GM18511 (cell line): Measurements from ENCODE around the gene FRS2.
"Not testable (repeated sequence)": the region's sequence is repeated elsewhere in the genome, so short reads cannot be mapped to it uniquely, and the experiment has no call there.

Experiments
- ATAC-seq: cut with Tn5 transposase; IDR thresholded peaks from one replicate; pipeline ENCODE4 v1.9.1; 2021; ENCODE audit warnings: mild to moderate bottlenecking, moderate library complexity; ENCODE audit not compliant: unreplicated experiment

FRS2 gene

DNA sequence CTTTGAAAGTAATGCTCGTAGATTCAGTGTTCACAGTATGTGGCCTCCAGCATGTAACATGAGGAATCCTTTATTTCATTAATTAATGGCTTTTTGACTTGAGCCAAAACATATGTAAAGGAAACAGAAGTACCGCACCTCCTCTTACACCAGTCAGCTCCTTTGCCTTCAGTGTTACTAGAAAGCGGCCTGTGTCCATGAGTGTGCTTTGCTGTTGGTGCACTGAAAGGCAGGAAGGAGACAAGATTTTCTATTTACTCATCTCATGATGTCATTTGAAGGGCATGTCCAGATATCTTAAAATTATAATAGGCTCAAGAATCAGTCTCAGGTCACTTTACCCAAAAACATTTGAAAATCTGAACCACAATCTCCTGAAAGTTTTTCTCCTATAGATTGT, 105.2 kb downstream of the FRS2 start:
- ATAC-seq = no peak

- ATAC-seq = no peak
These were observed 108.1 kb downstream of the FRS2 start for GRCh38 chr12:69578283-69578682.

- ATAC-seq = no peak
These were observed 108.8 kb downstream of the FRS2 start for GRCh38 chr12:69579029-69579428.

GRCh38 chr12:69580074-69580473, 109.9 kb downstream of the FRS2 start:
- ATAC-seq = no peak

DNA sequence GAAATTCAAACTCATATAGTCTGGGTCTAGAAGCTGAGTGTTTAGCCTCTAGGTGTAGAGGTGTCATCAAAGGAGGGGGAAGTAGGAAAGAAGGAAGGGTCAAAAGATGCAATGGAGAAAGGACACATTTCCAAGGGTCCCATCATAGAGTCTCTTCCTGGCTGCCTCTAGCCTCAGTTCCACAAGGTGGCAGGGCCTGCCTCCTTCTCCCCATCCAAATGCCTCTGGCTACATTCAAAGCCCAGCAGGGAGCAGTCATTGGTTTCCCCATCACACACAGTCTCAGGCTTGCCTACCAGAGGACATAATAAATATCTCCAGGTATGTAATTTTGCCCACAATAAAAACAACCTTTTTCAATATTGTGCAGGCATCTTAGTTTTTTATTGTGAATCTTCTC, 113.0 kb downstream of the FRS2 start:
- ATAC-seq = no peak

GRCh38 chr12:69585189-69586062, 115.2 kb downstream of the FRS2 start, which contains the start of gene CCT2:
Gene CCT2, plus strand, starts transcription at chr12:69585459. Its CDS starts 63 bp downstream, at chr12:69585522.
- peak; percentile 98 for ATAC-seq

DNA sequence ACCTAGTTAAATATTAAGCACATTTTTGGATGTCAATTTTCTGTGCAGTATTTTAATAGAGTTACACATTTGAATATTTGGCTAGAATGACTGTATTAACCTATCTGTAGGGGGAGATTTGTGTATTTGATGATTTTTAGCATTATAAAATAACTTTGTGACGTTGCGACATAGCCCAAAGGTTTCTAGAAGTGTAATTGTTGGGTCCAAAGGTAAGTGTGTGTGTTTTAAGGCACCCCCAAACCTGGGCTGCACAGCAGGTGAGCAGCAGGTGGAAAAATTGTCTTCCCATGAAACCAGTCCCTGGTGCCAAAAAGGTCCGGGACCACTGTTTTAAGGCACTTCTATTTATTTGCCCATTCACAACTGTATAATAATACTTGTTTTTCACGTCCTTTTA, 118.3 kb downstream of the FRS2 start:
- ATAC-seq = no peak

DNA sequence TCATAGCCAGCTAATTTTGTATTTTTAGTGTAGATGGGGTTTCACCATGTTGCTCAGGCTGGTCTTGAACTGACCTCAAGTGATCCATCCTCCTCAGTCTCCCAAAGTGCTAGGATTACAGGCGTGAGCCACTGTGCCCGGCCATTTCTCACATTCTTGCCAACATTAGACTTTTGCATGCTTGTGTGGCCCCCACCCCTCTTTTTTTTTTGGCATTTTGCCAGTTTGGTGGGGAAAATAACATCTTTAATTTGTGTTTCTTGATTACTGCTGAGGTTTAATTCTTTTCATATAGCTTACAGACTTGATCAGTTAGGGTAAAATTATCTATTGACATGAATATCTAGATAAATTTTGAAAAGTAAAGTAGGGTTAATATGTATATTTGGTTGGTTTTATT, 118.9 kb downstream of the FRS2 start:
- no peak for ATAC-seq

DNA sequence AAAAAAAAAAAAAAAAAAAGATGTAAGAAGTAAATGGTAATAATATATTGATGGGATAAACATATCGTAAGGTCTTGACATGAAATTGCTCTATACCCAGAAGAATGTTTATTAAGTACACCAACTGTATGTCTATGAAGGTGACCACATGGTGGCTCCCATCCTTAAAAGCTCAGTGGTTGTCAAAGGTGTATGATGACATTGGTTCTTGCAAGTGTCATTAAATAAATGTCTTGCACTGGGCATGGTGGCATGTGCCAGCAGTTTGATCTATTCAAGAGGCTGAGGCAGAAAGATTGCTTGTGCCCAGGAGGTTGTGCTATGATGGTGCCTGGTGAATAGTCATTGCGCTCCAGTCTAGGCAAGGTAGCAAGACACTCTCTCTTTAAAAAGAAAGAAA, 125.5 kb downstream of the FRS2 start:
- ATAC-seq = no peak

- ATAC-seq = no peak
These were observed 128.1 kb downstream of the FRS2 start for GRCh38 chr12:69598174-69598753.

GRCh38 chr12:69600804-69601203, 130.6 kb downstream of the FRS2 start:
- no peak for ATAC-seq

GRCh38 chr12:69601962-69602685, 131.9 kb downstream of the FRS2 start:
- no peak for ATAC-seq

- no peak for ATAC-seq
These were observed 132.8 kb downstream of the FRS2 start for GRCh38 chr12:69602954-69603353.

GRCh38 chr12:69603556-69603955, 133.4 kb downstream of the FRS2 start:
- not testable (repeated sequence) for ATAC-seq

DNA sequence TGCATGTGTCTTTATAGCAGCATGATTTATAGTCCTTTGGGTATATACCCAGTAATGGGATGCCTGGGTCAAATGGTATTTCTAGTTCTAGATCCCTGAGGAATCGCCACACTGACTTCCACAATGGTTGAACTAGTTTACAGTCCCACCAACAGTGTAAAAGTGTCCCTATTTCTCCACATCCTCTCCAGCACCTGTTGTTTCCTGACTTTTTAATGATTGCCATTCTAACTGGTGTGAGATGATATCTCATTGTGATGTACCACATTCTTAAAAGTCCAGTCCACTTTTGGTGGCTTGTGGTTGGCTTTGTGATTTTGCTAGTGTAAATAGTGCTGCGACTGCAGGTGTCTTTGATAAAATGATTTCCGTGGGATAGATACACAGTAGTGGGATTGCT, 134.1 kb downstream of the FRS2 start:
- ATAC-seq = not testable (repeated sequence)

DNA sequence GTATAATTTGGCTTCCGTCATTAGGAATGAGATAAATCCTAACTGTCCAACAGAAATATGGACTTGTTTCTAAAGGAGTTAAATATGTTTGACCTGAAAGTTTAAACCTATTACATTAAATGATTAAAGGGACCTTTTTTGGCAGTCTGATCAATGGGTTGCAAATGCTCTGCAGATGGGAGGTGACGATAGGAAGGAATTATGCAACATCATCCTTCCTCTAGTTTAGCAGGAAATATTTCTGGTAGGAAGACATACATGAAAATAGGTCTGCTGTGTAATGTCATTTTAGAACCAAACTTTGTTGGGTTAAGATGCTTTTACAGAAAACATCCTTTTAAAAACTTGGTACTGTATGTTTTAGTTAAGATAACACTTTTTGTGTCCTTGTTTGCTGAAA, 137.9 kb downstream of the FRS2 start:
- no peak for ATAC-seq

DNA sequence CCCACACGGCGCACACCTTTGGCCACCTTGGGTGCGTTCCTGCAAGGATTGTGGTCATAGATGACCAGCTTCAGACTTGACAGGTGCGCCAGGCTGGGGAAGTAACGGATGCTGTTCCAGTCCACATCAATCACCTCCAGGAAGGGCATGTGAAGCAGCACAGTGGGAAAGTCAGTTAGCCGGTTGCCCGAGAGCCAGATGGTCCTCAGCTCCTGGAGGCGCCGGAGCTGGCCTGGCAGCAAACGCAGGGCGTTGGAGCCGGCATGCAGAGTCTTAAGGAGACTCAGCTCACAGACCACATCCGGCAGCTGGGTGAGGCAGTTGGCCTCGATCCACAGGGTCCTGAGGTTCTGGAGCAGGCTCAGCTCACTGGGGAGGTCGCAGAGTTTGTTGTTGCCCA, 139.9 kb downstream of the FRS2 start:
- no peak for ATAC-seq

GRCh38 chr12:69610729-69611128, 140.5 kb downstream of the FRS2 start, which contains the start of gene LRRC10:
Gene LRRC10, minus strand, starts transcription at chr12:69610907. Its CDS starts 69 bp downstream, at chr12:69610838.
- no peak for ATAC-seq

GRCh38 chr12:69613351-69613750, 143.2 kb downstream of the FRS2 start:
- ATAC-seq = no peak

GRCh38 chr12:69616025-69616424, 145.8 kb downstream of the FRS2 start:
- ATAC-seq = no peak

DNA sequence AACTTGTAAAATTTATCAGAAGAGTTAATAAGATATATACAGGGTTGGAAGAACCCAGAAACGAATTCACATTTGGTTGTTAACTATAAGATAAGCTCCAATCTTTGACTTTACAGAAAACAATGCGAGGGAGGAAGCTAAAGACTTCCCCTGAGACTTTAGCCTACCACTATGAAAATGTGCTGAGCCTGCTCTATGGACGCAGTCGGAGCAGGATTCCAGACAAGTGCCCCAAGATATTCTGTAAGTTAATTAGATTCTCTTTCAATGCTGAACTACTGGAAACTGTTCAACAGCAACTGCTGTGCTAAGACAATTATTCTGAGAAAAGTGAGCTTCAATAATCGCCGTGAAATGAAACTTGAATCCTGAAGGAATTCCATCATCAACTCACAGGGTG, 148.9 kb downstream of the FRS2 start:
- no peak for ATAC-seq

GRCh38 chr12:69620077-69620476, 149.9 kb downstream of the FRS2 start:
- no peak for ATAC-seq
